Natural killer cell (primary cell): ENCODE results near the gene RSPRY1. TPM values are rescaled to one million over a fixed set of nuclear protein-coding genes. Genes with fewer than 3 reads are reported as not detected.

Experiments
- ATAC-seq, 3 donors: fragments of 150-1000 bp in 2 of 3; fragments of 200-7000 bp in 1 of 3; cut with Tn5 transposase; 1 replicate in 1 of 3; 2 replicates in 2 of 3; pipeline ENCODE4 v1.10.0; 2021; ENCODE audit warnings: mild to moderate bottlenecking in 2 of 3, moderate library complexity in 2 of 3
- DNase-seq, 2 donors: peaks; one replicate each; pipeline versions ENCODE4 v3.0.0 to v3.0.0-alpha.2; 2013 to 2021; ENCODE audit warnings: mixed read lengths in 1 of 2
- H3K27ac ChIP-seq: one replicate; pipeline ENCODE4 v1.5.1; 2013; ENCODE audit warnings: mild to moderate bottlenecking, low read length
- H3K27me3 ChIP-seq: one replicate; pipeline ENCODE4 v1.6.1; 2013; ENCODE audit warnings: low read length; ENCODE audit not compliant: control insufficient read depth, insufficient read depth
- H3K36me3 ChIP-seq: one replicate; pipeline ENCODE4 v1.6.1; 2013; ENCODE audit warnings: low read length; ENCODE audit not compliant: control insufficient read depth, insufficient read depth
- H3K4me1 ChIP-seq: one replicate; pipeline ENCODE4 v1.6.1; 2013; ENCODE audit warnings: low read length; ENCODE audit not compliant: control insufficient read depth, insufficient read depth
- H3K4me3 ChIP-seq: one replicate; pipeline ENCODE4 v1.5.1; 2013; ENCODE audit warnings: low read length
- H3K9me3 ChIP-seq: one replicate; pipeline ENCODE4 v1.6.1; 2013; ENCODE audit warnings: low read length; ENCODE audit not compliant: control insufficient read depth, insufficient read depth
- H3K27ac Mint-ChIP-seq, 2 donors: one replicate each; pipeline ENCODE4 v1.8.0; 2022; ENCODE audit warnings: mild to moderate bottlenecking in 2 of 2, mixed read lengths in 2 of 2, moderate library complexity in 1 of 2
- H3K27me3 Mint-ChIP-seq, 2 donors: one replicate each; pipeline ENCODE4 v1.8.0; 2022; ENCODE audit warnings: low read depth in 2 of 2, mixed read lengths in 2 of 2
- H3K36me3 Mint-ChIP-seq: one replicate; pipeline ENCODE4 v1.8.0; 2022; ENCODE audit warnings: mixed read lengths
- H3K4me1 Mint-ChIP-seq, 2 donors: one replicate each; pipeline ENCODE4 v1.8.0; 2022; ENCODE audit warnings: mixed read lengths in 2 of 2
- H3K4me3 Mint-ChIP-seq: one replicate; pipeline ENCODE4 v1.8.0; 2022; ENCODE audit warnings: mild to moderate bottlenecking, moderate library complexity, mixed read lengths
- H3K9me3 Mint-ChIP-seq, 2 donors: one replicate each; pipeline ENCODE4 v1.8.0; 2022; ENCODE audit warnings: mixed read lengths in 2 of 2
- CTCF ChIP-seq: fragments of 200-600 bp; IDR thresholded peaks from one replicate; pipeline ENCODE4 v1.8.0; 2022; ENCODE audit warnings: antibody characterized with exemption
- WGBS: methylation state at CpG from one replicate; pipeline ENCODE4 v1.1.7; 2013; ENCODE audit warnings: missing lambda C conversion rate; ENCODE audit not compliant: insufficient coverage; 5-methylcytosine and 5-hydroxymethylcytosine counted together
- intact Hi-C: fragments of 100-400 bp; cut with micrococcal nuclease; formaldehyde crosslinking; loops from one replicate; pipeline ENCODE4 v1.14.2; 2022
- total RNA-seq, 4 donors: library from RNA; stranded (reverse); fragments of 120-200 nt in 1 of 4; gene quantifications; one replicate each; pipeline versions ENCODE4 v1.2.3 to v1.2.4, GENCODE V29; 2013 to 2022

Gene RSPRY1
- total RNA-seq, 3 donors from 2014 or later (not counting 1 experiment from before 2014, with no cell fraction given), result 22.6 to 26.6 (median 23.4) TPM

DNA sequence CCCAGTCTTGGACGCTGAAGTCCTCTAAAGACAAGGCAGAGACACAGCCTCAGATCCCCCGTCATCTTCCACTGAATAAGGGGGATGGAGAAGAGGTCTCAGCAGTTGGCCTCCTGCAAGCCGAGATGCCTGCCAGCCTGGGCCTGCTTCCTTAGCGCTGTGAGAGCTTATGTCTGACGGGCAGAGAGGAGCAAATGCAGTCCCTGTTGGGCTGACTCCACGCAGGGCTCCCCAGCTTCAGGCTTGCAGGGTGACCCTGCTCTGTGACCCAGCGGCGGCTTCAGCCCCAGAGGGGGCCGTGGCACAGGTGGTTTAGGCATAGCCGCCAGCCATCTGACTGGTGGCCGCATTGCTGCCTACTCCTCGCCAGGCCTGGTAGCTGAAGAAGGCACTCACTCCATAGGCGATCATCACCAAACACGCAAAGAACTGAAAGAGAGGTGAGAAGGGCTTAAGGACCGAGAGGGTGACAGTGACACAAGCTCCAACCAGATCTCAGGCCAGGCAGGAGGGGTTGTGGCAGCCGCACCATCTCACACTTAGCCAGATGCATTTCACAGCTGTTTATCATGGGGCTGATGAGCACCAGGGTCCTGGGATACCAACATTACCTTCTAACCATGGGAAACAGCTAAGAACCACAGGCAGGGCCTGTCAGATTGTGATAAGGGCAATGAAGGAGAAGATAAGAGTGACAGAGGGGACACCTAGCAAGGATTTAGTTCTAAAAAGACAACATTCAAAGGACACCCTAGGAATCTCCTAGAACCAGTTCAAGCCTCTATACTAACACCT is 70.7 kb downstream of the RSPRY1 start:
- no peak for TF ChIP-seq CTCF
- WGBS, result 96% methylated on average over 16 of the region's 16 CpGs
- no peaks in the 10 kb centered on the region for H3K9me3 ChIP-seq
- no peak for ATAC-seq
- Mint-ChIP-seq H3K4me1 (peaks cover 5 to 10% of the 10 kb centered on the region in 2 donors), H3K36me3 (peaks cover 8% of the 10 kb centered on the region), H3K9me3 (no peaks in the 10 kb centered on the region), H3K27me3 (no peaks in the 10 kb centered on the region), H3K27ac (no peak overlapping the region), H3K4me3 (no peak overlapping the region)
- DNase-seq, result no peak
- H3K4me1 ChIP-seq, result peaks cover 13% of the 10 kb centered on the region
- H3K27me3 ChIP-seq, result no peaks in the 10 kb centered on the region
- intact Hi-C loops, result no loop called here
- H3K27ac ChIP-seq, result no peak overlapping the region
- H3K4me3 ChIP-seq, result no peak overlapping the region
- H3K36me3 ChIP-seq, result peaks cover 27% of the 10 kb centered on the region

DNA sequence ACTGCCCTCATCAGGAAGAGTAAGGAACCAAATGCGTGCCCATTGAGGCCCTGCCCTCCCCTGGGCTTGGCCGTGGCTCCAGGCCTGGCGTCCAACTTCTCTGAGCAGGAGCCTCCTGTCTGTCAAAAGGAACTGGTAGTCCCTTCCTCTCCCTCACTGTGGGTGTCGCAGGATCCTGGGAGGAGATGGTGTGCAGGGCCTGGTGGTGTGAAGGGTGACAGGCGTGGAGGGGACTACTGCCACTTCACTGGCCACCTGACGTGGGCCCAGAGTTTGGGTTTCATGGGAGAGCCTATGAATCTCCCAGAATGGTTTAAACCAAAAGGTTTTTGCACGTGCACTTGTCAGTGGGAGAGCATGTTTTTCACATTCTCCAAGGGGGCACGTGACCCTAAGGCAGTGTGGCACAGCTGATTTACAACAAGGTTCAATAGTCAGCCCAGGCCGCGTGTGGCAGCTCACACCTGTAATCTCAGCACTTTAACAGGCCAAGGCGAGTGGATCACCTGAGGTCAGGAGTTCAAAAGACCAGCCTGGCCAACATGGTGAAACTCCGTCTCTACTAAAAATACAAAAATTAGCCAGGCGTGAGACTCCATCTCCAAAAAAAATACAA is 71.4 kb downstream of the RSPRY1 start:
- DNase-seq, result no peak
- no peak for ATAC-seq
- H3K4me3 Mint-ChIP-seq, result no peak overlapping the region

GRCh38 chr16:57258226-57258909 is 72.2 kb downstream of the RSPRY1 start:
- Mint-ChIP-seq H3K4me1 (peaks cover 5% of the 10 kb centered on the region in 2 donors), H3K27me3 (no peaks in the 10 kb centered on the region), H3K9me3 (no peaks in the 10 kb centered on the region), H3K4me3 (no peak overlapping the region), H3K36me3 (no peaks in the 10 kb centered on the region), H3K27ac (no peak overlapping the region)
- H3K36me3 ChIP-seq, result peaks cover 13% of the 10 kb centered on the region
- H3K4me3 ChIP-seq, result no peak overlapping the region
- intact Hi-C loops, result no loop called here
- 98% methylated on average over 18 of the region's 18 CpGs for WGBS
- H3K4me1 ChIP-seq, result peaks cover 13% of the 10 kb centered on the region
- TF ChIP-seq CTCF, result no peak
- no peaks in the 10 kb centered on the region for H3K27me3 ChIP-seq
- ATAC-seq, result no peak
- H3K27ac ChIP-seq, result no peak overlapping the region
- DNase-seq, result no peak
- H3K9me3 ChIP-seq, result no peaks in the 10 kb centered on the region

More for the DNA sequence above, 71.4 kb downstream of the RSPRY1 start:
- H3K9me3 ChIP-seq, result no peaks in the 10 kb centered on the region
- no peak overlapping the region for H3K27ac ChIP-seq
- no peaks in the 10 kb centered on the region for H3K27me3 Mint-ChIP-seq
- no peak for TF ChIP-seq CTCF
- 94% methylated on average over 13 of the region's 13 CpGs for WGBS
- no peaks in the 10 kb centered on the region for H3K9me3 Mint-ChIP-seq
- H3K36me3 ChIP-seq, result peaks cover 19% of the 10 kb centered on the region
- no peak overlapping the region for H3K27ac Mint-ChIP-seq
- H3K4me1 Mint-ChIP-seq, result peaks cover 5 to 6% of the 10 kb centered on the region in 2 donors
- H3K4me1 ChIP-seq, result peaks cover 13% of the 10 kb centered on the region
- H3K27me3 ChIP-seq, result no peaks in the 10 kb centered on the region
- intact Hi-C loops, result no loop called here
- H3K4me3 ChIP-seq, result no peak overlapping the region
- peaks cover 2% of the 10 kb centered on the region for H3K36me3 Mint-ChIP-seq
